NCI-H1092 treated with DMSO at 0.1 percent for 48 hours (cell line): Measurements from ENCODE around the gene ATP11A.

Experiments used
- DNase-seq: peaks from one replicate; lab custom pipeline; 2025; lab: John Stamatoyannopoulos, UW

ATP11A gene

DNA sequence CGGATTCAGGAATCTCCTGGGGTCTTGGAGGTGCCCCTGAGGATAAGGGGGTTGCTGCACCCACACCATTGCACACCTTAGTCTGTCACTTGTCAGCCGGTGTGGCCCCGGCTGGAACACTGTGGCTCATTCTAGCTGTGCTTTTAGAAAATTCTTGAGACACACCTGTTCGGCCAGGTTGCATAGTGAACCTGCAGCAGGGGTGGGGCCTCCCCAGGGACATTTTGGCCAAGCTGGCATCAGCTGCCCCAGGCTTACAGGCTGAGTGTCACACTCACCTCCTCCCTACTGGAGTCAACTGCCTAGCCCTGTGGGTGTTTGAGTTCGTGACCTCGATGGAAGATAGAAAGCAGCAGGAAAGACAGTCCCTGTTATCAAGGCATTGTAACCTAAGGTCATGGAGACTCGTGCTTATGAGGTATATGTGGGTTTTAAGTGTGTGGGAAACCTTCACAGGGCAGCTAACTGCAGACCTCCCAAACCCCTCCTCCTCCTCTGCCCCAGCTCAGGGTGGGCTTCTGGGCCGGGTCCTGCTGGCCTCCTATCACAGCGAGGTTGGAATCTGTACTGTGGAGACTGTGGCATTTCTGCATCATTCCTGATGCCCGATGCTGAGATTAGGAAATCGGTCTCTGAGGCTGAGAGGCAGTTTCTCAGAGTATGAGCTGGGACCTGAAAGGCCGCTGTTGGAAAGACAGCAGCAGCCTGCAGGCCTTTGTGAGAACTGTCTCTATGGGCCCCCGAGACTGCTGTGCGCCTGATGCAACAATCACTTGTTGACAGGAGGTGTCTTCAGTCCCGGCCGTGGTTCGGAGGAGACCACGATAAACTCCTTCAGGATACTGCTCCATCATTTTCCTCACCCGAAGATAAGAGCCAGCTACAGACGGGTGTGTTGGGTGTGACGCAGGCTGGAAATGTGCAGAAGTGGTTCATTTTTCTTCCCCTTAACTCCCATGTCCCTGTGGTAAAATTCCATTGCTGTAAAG is 72.2 kb downstream of the ATP11A start:
- no peak for DNase-seq

DNA sequence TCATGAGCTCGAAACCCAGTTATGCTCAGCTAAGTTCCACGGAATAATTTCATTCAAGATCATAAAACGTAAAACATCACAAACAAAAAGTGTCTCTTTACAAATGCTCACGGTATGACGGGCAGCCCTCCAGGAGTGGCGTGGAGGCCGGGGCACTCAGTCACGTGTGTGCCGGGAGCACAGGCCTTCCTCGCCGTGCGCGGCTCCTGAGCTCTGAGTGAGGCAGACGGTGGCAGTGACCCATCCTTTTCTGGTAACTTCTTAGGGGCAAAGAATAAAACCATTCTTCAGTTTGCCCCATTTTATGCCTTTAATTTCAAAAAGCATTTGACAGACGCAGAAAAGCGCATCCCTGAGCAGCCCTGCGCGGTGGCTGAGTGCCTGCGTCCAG is 72.8 kb downstream of the ATP11A start:
- no peak for DNase-seq

DNA sequence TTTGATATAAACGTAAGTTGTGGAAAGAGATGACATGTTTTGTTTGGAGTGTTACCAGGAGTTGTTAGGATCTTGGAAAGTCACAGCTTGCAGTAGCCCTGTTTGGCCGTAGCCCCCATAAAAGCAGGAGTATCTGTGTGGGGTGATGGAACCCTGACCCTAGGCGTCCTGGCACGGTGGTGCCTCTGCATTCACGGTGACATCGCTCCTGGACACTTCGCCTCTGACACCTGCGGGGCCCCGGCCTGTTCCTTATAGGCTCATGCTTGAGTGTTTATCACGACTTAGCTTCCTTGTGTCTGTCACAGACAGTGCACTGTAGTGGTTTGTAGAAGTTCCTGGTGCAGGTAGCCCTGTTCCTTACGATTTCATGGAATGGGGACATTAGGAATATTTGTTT is 74.2 kb downstream of the ATP11A start:
- no peak for DNase-seq

DNA sequence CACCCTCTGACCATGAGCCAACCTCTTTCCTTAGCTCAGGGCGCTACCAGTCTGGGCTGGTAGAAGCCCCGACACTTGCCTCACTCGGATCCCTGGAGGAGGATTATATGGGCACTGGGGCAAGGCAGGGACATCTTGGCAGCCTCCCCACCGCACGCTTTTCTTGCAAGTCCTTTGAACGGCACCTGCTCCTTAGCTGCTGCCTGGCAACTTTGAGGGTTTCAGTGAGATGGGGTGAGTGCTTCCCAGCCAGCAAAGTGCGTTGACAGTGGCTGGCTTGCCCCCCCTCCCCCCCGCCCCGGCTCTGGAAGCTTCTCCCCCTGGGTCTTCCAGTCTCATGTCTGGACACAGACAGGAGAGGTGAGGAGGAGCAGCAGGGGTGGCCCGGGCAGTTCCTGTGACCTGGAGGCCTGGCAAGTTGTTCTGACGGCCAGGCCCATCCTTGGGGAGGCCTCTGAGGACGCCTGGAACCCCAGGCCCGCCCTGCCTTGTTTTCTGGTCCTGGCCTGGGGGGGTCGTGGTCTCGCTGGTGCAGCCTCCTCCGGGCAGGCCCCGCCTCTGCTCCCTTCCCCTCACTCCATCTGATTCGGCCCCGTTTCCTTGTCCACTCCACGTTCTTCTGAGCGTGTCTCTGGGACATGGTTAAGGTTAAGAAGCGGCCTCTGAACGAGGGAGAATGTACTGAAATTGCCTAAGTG is 75.2 kb downstream of the ATP11A start:
- DNase-seq = no peak

DNA sequence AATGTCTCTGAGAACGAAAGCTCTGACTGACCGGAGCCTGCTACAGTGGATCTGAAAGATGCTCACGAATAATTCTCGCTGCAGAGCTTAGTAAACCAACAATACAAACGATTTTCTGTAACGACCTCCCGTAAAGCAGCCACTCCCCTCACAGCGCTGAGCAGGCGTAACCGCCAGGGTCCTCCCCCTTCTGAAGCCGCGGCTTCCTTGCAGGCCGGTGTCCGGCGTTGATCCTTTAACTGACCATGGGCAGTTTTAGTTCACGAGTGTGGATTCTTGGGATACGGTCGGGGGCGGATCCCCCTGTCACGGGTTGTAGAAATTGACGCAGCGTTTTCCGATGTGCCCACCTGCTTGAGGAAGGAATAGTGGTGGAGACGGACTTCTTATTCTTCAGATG is 75.9 kb downstream of the ATP11A start:
- DNase-seq = no peak

DNA sequence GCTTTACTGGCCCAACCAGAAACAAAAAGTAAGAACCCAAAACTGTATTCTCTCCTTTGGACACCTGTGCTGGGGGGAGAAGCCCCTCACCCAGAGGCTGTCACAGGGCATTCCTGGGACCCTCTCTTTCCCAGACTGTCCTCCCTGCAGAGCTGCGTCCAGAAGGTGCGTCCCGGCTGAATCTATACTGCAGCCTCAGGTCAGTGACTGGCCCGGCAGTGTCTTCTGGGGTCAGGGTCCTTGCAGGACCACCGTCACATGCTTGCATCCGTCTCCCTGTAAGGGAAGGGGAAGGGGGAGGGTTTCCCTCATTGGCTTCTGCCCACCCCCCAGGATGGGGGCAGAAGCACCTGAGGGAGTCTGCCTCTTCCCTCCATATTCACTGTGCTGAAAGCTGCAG is 76.5 kb downstream of the ATP11A start:
- no peak for DNase-seq

DNA sequence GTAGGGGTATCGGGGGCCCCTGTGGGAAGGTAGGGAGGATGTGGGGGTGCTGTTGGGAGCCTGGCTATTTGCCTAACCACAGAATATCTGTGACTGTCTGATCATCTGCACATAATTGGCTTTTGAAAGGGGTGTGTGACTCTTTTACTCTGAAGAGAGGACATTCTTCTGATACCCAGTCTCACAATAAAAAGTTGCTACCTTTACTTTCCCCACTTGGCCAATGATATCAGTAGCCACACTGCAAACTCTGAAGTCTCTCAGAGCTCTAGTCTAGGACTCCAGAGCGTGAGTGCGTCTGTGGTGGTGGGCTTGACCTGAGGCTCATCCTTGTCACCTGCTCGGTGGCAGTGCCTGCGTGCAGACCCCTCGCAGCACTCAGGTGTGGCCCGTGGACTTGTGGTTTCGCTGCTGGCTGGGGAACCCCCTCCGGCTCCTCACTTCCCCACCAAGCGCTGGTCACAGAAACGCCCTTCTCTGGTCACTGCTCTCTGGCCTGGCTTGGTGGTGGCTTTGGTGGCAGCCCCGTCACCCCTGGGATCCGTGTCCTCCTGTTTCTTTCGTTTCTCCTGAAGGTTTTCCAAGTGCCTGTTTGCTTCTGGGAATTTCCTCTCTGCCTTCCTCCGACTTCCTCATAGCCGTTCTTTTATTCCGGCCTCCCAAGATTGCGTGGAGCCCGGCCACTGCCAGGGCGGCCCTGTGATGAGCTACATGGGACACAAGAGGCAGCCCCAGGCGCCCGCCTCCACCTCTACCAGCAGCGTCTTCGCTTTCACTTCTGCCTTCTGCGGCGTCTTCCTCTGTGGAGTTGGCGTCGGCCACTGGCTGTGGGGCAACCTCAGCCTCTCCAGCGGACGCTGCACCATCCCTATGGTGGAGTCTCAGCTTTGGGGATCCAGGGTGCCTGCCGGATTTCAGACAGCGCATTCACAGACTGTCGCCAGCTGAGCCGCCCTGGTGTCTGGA is 78.0 kb downstream of the ATP11A start:
- DNase-seq = no peak

DNA sequence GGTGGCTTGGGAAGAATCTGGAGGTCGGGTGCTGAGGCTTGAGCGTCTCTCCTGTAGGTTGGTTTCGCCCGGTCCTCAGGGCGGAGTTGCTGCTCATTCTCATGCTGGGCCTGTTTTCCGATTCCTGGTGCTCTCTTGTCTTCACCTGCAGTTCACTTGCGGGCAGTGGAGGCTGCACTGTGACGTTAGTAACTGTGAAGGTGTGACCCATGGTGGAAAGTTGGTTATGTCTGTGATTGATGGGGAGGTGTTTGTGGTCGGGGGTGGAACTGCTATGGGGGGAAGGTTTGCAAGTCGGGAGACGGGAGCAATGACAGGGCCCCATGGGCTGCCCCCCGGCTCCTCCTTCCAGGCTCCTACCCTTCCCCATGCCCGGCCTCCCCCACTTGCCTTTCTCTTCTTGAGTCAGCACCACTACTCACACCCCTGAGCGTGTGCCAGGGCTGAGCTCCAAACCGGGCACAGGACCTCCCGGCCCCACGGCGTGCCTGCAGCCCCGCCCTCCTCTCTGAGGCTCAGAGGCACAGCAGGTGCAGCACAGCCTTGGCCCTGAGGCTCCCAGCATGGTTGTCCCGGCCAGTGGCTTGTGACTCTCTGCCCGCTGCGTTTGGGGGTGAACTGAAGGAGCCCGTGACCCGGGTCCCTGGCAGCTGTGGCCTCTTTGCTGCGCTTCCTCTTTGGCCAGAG is 79.1 kb downstream of the ATP11A start:
- DNase-seq = no peak

DNA sequence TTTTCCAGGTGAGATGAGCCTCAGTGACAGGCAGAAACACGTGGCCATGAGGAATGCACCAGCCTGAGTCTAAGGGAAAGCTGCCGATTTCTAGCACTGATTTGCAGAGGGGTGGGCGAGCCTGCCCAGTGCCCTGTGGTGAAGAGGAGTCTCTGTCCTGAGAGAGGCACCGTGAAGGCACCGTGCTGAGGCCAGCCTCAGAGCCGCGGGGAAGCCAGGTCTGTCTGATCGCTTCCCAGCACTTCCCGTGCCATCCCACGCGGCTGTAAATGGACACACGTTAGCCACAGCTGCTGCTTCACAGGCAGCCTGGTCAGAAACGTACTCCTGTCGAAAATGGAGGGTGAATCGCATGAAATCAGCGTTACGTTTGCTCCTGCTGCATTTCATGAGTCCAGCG is 79.8 kb downstream of the ATP11A start:
- no peak for DNase-seq

DNA sequence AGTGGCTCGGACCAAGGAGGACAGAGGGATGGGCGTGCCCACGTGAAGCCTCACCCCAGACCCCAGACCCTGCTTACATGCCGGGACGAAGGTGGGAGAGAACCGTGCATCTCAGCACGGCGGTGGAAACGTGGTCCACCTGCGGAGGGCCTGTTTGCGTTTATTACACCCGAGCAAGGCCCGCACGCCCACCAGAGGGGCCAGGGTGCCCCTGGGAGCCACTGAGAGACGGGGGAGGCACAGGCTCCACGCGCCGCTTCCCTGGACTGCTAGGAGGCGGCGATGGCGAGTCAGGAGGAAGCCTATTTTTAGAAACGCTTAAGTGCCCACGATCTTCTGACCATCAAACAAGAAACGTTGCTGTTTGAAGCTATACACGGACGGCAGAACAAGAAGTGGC is 80.7 kb downstream of the ATP11A start:
- DNase-seq = peak; percentile 45

DNA sequence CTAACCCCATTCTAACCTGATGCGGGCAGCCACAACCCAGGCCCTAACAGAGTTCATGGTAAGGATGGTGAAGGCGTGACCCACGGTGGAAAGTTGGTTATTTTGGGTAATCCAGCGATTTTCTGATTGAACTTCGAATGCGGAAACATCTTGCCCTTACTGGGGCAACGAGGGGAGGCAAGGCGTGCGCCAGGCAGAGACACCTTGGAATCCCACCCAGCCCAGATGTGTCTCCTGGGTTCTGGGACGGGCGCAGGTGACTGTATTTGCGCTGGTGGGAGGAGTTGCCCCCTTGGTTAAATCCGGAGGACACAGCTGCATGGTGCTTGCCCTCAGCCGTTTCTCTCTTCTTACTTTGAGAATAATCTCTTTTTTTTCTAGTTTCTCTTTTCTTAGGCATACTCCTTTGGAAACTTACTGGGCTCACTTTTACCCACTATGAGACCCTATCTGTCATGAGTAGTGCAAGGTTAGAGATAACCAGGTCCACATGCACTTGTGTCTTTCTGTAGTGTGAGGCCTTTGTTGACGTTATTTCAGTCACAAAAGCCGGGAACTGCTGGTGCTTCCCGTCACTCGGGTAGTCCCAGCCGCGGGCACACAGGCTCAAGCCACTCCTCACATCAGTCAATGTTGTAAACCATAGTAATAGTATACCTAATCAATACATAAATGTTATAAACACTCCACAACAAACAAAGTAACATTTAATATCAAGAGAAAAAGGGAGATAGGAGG is 81.5 kb downstream of the ATP11A start:
- DNase-seq = peak; percentile 80

DNA sequence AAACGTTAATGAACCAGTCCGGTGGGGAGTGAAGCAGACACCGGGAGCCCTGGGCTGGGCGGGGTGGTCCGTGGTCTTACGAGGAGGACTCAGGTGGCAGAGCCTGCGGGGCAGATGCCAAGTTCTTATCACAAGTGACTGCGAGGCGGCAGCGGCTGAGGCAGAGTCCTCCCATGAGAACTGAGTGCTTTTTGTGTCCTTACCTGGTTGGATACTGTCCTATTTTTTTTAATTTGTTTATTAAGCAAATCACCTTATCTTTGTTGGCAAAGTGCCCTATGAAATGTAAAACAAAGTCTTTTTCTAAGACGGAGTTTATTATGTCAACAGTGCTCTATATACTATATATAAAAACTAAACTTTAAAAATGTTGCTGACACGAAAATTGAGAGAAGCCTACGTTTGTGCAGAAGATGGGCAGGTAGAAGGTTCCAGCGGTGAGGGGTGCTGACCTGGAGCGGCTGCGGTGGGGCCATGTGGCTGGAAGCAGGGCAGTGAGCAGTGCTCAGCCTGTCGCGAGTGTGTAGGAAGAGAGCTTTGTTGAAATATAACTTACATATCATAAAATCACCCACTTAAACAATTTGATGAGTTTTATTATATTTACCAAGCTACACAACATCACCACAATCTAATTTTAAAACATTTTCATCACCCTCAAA is 82.2 kb downstream of the ATP11A start:
- DNase-seq = peak; percentile 80

DNA sequence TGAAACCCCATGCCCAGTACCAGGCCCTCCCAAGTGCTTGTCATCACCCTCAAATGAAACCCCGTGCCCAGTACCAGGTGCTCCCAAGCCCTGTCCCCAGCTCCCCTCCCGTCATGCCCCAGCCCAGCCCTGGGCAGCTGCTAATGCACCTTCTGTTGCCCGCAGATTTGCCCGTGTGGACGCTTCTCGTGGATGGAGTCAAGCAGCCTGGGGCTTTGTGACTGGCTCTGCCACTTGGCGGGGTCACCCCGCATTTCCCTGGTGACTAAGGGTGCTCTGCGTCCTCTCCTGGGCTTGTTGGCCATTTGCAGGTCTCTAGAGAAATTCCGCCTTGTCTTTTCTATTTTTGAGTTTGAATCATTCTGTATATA is 82.7 kb downstream of the ATP11A start:
- DNase-seq = no peak

DNA sequence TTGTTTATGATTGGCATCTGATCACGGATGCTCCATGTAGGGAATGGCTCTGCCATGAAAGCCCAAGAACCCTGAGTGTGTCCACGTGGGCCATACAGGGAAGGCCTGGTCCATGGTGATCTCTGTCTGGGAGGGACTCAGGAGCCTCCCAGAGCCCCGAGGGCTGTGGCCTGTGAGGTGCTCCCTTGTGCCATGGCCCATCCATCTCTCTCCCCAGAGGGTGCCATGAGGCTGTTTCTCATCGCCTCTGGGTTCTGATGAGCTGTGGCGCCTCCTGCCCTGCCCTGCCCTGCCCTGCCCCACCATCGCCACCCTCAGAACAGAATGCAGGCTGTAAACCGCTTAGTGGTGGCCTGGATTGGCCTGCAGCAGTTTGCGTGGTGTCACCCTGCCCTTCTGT is 83.1 kb downstream of the ATP11A start:
- DNase-seq = no peak

DNA sequence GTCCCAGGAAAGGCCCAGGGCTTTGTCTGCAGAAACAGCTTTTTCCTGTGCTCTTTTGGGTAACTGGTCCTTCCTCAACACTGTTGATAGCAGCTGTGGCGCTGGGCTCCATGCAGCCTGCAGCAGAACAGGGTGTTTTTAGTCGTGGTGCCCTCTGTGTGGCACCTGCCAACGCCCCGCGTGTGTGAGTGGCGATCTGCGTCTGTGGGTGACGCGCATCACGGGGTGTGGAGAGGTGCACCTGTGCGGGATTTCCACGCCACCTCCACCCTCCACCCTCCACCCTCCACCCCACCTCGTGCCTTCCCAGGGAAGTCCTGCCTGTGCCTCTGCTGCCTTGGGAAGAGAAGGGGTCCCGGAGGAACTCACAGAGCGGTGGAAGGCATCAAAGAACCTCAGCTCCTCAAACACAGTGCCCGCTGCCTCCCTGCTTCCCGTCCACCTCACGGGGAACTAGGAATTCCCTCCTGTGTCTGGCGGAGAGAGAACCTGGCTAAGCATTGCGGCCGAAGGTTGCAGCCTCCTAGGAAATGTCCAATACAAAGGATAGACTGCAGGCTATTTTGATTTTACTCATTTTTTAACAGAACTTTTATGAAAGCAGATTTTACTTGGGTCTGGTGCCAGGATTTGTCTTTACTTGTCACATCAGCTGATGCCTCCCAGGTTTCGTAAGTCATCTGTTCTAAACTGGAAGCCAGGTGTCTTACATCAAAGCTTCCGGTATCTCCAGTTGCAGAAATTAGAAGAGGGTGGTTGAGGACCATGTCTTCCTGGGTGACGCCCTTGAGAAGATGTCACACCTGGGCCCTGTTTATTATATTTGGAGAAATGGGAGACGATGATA is 84.0 kb downstream of the ATP11A start:
- no peak for DNase-seq

DNA sequence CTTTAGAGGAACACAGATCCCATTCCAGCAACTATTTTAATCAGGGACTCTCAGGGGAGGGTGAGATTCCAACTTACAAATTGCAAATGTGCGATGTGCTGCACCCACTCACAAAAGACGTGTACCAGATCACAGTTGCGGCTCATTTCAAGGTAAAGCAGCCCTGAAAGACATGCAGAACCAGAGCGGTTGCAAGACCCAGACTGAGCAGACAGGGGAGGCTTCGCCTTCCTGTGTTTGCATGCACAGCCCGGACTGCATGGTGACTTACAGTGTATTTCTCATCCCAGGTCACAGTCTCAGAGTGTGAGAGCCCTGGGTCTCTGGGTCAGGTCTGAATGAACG is 84.6 kb downstream of the ATP11A start:
- no peak for DNase-seq

DNA sequence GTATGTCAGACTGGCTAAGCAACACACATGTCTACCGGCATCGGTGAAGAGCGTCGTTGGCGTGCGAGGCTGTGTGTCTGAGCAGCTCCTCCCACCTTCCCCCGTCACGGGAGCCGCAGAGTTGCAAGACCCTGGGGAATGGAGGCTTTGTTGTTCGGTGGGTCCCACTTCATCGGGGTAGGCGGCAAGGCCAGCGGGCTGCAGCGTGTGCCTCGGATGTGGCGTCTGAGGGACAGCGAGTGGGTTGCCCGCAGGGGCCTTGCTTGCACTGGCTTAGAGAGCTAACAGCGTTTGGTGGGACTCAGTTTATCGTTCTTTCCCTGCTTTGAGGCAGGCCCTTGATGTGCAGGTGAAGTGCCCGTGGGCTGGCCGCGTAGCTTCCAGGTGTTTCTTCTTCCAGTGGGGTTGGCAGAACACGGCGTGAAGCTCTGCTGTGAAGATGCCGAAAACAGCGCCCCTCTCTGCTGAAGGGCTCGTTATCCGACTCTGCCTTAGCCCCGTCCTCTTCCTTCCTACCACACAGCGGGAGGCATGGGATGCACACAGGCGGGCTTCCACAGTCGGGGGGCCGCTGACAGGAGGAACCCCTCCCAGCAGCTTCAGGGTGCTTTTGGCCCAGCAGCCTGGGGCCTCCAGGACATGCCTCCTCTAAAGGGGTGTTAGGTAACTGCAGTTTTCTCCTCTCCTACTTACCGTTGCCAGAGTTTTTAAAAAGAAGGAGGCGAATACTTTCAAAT is 85.2 kb downstream of the ATP11A start:
- DNase-seq = no peak

DNA sequence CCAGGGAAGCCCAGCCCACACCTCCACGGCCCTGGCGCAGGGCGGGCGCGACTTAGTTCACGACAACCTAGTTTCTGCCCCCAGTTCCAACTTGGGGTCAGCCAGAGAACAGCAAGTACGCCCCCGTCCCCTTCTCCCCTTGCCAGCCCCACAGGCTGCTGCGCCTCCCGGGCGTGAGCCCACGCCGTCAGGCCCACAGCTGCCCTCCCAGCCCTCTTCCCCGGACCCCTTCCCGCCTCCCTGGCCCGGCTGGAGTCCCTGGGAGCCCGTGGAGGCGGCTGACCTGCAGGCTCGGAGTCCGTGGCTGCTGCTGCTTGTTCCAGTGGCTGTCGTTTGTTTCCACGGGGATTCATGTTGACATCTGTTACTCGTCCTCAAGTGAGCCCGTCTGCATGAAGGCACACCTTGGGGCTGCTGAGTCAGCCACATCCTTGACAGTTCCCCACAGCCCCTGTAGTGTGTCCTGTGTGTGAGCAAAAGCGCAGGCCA is 86.0 kb downstream of the ATP11A start:
- no peak for DNase-seq

DNA sequence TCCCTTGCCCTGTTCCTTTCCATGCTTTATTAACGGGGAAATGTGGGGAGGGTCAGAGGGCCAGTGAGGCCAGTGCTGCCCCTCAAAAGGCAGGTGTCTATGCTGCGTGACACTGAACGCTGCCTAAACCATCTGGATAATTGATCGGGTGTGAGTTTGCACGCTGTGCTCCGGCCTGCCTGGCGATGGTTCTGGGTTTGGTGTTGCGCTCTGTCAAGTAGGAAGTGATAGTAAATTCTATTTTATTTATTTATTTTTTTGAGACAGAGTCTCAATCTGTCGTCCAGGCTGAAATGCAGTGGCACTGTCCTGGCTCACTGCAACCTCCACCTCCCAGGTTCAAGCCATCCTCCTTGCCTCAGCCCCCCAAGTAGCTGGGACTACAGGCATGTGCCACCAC is 86.5 kb downstream of the ATP11A start:
- DNase-seq = no peak
